GM03348 (cell line): ENCODE results near the gene RPL21.
A peak's percentile ranks its signal among the peaks of the same experiment; 100 is the strongest.
"Not testable (repeated sequence)": the region's sequence is repeated elsewhere in the genome, so short reads cannot be mapped to it uniquely, and the experiment has no call there.

Source experiments
- DNase-seq: peaks from one replicate; pipeline ENCODE4 v3.0.0; 2012; ENCODE audit warnings: low spot score

The RPL21 gene

GRCh38 chr13:27251166-27252091, at the start of gene RPL21:
RPL21 (plus strand) TSS chr13:27251558; CDS start chr13:27253777, 2,219 bp downstream.
- peak; percentile 95 for DNase-seq

DNA sequence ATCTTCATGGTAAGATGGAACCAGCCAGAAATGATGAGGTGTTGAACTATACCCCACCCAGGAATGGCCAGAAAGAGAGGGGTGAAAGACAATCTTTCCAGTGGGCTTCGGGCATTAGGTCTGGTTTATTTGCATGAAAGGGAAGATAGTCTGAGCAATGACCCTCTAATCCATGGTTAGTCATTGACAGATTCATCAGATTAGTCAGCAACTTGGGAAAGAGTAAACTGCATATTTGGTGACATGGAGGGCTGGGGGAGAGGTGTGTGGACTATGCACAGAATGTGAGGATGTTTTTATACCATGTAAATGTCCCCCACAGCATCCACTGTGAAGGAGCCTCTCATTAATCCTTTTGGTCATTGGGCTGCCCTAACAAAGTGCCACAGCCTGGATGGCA, 49.7 kb upstream of the RPL21 start:
- no peak for DNase-seq

DNA sequence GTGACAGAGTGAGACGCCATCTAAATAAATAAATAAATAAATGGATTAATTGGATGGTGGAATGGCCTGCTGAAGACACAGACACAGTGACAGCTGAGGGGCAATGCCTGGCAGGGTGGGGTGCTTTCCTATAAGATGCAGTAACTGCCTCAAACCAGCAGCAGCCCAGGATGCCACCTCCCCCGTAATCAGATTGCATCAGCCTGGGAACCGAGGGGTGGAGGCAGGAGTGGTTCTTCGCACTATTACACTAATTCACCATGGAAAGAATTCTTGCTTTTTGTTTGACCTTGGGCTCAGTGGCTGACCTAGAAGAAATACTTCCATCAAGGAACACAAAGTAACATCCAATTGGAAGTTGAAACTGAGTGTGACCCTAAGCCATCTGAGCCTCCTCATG, 48.2 kb upstream of the RPL21 start:
- DNase-seq, result no peak

DNA sequence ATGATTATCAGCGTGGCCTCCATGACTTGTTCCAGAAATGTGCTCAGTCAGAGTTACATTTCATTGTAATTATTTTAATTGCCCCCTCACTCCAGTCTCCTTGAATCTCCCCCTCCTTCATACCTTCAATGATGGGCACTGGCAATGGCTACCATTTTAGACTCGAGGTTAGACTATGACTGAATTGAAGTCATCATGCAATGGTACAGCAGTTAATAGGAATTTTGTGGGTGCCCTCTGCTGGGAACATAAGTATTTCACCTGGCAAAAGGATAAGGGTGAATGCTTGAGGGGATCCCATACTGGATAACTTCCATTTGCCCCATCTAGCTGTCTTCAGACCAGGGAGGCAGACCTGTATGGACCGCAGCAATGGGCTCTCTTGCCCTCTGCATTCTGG, 47.5 kb upstream of the RPL21 start:
- peak; percentile 21 for DNase-seq

DNA sequence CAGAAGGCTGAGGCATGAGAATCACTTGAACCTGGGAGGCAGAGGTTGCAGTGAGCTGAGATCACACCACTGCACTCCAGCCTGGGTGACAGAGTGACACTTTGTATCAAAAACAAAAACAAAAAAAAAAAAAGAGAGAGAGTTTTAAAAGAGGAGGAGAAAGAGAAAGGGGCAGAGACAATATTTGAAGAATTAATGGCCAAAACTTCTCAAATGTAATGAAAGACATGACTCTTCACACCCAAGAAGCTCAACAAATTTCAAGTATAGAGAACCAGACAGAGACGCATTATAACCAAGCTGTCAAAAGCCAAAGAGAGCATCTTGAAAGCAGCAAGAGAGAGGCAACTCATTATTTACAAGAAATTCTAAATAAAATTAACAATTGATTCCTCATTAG, 42.8 kb upstream of the RPL21 start:
- DNase-seq, result no peak

- DNase-seq, result no peak
Observed at GRCh38 chr13:27211271-27211670, 40.1 kb upstream of the RPL21 start.

DNA sequence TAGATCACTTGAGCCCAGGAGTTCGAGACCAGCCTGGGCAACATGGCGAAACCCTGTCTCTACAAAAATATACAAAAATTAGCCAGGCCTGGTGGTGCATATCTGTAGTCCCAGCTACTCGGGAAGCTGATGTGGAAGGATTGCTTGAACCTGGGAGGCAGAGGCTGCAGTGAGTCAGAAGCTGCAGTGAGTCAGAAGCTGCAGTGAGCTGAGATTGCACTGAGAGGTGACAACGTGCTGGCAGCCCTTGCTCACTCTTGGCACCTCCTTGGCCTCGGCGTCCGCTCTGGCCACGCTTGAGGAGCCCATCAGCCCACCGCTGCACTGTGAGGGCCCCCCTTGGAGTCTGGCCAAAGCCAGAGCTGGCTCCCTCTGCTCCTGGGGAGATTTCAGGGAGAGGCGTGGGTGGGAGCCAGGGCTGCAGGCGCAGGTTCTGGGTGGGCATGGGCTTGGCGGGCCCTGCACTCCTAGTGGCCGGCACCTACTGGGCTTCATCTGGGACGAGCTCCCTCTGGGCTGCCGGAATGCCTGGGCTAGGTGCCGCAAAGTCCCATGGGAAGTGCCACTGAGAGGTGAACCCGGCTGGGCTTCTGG, 39.5 kb upstream of the RPL21 start:
- DNase-seq, result no peak

DNA sequence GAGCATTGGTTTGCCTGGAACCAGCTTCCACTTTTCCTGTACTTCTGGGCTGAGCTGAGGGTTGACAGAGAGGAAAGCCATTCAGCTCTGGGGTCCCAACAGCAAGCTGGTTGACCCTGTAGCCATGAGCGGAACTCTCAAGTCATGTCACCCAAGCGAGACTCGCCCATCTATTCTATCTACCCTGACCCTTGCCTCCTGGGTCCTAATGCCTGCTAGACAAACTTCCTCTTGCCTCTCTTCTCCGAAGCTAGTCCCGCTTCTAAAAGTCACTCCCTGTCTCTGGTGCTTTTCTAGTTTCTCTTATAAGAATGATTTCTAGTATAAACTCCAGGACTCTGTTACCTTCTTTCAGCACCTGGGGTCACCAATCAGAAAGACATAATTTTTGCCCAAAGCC, 38.0 kb upstream of the RPL21 start:
- DNase-seq, result not testable (repeated sequence)

DNA sequence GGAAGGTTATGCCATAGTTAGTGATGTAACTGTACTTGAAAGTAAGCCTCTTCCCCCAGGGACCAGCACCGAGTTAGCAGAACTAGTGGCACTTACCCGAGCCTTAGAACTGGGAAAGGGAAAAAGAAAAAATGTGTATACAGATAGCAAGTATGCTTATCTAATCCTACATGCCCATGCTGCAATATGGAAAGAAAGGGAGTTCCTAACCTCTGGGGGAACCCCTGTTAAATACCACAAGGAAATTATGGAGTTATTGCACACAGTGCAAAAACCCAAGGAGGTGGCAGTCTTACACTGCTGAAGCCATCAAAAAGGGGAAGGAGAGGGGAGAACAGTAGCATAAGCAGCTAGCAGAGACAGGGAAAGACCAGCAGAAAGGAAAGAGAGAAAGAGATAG, 33.6 kb upstream of the RPL21 start:
- DNase-seq, result not testable (repeated sequence)

- not testable (repeated sequence) for DNase-seq
Observed at GRCh38 chr13:27218861-27219260, 32.5 kb upstream of the RPL21 start.

DNA sequence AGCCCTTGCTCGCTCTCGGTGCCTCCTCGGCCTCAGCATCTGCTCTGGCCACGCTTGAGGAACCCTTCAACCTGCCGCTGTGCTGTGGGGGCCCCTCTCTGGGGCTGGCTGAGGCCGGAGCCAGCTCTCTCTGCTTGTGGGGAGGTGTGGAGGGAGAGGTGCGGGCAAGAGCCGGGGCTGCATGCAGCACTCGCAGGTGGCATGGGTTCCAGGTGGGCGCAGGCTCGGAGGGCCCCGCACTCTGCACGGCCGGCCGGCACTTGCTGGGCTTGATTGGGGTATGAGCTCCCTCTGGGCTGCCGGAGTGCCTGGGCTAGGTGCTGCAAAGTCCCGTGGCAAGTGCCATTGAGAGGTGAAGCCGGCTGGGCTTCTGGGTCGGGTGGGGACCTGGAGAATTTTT, 31.7 kb upstream of the RPL21 start:
- no peak for DNase-seq

DNA sequence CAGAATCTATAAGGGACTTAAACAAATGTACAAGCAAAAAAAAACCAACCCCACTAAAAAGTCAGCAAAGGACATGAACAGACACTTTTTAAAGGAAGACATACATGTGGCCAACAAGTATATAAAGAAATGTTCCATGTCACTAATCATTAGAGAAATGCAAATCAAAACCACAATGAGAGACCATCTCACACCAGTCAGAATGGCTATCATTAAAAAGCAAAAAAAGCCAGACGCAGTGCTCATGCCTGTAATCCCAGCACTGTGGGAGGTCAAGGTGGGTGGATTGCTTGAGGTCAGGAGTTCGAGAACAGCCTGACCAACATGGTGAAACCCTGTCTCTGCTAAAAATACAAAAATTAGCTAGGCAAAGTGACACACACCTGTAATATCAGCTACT, 29.3 kb upstream of the RPL21 start:
- not testable (repeated sequence) for DNase-seq

DNA sequence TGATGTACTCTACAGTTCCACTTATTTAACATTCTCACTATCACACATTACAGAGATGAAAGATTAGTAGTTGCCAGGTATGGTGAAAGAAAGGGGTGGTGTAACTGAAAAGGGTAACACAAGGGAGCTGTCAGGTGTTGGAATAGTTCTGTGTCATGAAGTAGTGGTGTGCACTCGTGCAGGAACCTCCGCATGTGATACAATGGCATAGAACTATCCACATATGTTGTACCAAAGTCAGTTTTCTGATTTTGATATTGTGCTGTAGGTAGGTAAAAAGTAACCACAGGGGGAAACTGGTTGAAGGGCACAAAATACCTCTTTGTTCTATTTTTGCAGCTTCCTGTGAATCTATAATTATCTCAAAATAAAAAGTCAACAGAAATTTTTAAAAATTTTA, 24.4 kb upstream of the RPL21 start:
- DNase-seq, result no peak

GRCh38 chr13:27228131-27228530, 23.2 kb upstream of the RPL21 start:
- no peak for DNase-seq

GRCh38 chr13:27229642-27230041, 21.7 kb upstream of the RPL21 start:
- no peak for DNase-seq

DNA sequence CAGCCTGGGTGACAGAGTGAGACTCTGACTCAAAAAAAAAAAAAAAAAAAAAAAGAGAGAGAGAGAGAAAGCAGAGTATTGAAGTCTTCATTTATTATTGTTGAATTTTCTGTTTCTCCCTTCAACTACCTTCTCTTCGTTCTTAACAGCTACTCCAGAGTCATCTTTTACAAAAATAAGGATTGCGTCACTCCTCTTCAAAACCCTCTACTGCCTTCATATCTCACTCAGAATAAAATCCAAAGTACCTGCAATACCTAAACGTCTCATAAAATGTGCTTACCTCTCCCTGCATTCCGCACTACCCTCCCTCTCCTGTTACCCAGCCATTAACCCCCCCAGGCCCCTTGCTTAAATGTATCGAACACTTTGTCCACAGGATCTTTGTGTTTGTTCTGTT, 17.4 kb upstream of the RPL21 start:
- no peak for DNase-seq

GRCh38 chr13:27236478-27236877, 14.9 kb upstream of the RPL21 start:
- peak; percentile 24 for DNase-seq

GRCh38 chr13:27242702-27243101, 8.7 kb upstream of the RPL21 start:
- no peak for DNase-seq

DNA sequence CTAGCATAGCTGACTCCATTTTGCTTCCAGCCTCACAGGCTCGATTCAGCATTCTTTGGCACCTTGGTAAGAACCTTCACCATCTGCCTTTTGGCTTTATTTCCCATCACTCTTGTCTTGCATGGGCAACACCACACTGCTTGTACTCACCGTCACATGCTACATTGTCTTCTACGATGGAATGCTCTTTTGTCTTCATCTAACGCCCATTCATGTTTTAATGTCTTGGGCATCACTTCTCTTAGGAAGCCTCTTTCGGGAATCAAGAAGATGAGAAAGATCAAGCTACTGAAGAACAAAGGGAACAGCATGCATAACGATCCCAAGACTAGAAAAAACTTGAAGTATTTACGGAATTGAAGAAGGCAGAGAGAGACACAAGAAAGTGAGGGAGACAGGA, 5.7 kb upstream of the RPL21 start:
- DNase-seq, result no peak

GRCh38 chr13:27250833-27251165, 559 bp upstream of the RPL21 start:
- DNase-seq, result no peak

GRCh38 chr13:27252467-27252866, 1.1 kb downstream of the RPL21 start:
- DNase-seq, result no peak

DNA sequence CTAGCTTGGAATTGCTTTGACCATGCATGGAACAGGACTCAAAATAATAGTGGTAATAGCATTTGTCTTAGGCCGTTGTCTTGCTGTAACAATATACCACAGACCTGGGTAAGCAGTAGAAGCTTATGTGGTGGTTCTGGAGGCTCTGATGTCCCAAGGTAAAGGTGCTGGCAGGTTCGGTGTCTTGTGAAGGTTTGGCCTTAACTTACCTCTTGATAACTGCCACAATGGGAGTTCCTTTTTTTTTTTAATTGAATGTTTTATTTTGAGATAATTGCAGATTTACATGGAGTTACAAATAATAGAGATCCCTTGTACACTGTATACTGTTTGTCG, 5.8 kb downstream of the RPL21 start:
- DNase-seq, result no peak

DNA sequence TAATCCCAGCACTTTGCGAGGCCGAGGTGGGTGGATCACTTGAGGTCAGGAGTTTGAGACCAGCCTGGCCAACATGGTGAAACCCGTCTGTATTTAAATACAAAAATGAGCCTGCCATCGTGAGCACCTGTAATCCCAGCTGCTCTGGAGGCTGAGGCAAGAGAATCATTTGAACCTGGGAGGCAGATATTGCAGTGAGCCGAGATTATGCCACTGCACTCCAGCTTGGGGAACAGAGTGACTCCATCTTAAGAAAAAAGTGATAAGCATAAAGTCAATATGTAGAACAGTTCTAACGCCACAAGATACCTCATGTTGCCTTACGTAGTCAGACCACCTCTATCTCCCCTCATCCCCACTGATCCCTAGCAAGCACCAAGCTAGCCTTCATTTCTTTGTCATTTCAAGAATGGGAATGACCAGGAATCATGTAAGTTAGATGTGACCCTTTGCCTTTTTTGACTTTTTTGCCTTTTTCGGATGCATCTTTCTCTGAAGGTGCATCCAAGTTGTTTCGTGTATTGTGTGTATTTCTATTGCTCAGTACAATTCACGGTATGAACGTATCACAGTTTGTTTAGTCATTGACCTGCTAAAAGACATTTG, 6.4 kb downstream of the RPL21 start:
- DNase-seq, result no peak
